Suppressor macrophage treated with lipopolysaccharide for 1 hour (primary cell): ENCODE data around the gene PRIMPOL.

Source experiments
- DNase-seq, 3 donors: peaks; one replicate each; pipeline ENCODE4 v3.0.0-alpha.2; 2020 to 2022

PRIMPOL gene

GRCh38 chr4:184721254-184721653 lies 71.7 kb downstream of the PRIMPOL start:
- no peak for DNase-seq

GRCh38 chr4:184722798-184723197 lies 73.3 kb downstream of the PRIMPOL start:
- no peak for DNase-seq

DNA sequence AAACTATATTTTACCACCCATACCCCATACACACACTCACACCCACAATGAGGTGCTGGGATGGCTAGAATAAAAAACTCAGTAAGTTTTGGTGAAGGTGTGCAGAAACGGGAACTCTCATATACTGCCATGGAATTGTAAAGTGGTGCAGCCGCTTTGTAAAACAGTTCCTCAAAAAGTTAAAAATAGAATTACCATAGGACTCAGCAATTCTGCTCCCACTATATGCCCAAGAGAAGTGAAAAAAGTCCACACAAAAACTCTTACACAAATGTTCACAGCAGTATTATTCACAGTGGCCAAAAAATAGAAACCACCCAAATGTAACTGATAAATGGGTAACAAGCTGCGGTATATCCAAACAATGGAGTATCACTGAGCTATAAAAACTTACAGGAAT lies 77.9 kb downstream of the PRIMPOL start:
- peak in 2 of 3 donors; percentile 56 to 67 for DNase-seq

DNA sequence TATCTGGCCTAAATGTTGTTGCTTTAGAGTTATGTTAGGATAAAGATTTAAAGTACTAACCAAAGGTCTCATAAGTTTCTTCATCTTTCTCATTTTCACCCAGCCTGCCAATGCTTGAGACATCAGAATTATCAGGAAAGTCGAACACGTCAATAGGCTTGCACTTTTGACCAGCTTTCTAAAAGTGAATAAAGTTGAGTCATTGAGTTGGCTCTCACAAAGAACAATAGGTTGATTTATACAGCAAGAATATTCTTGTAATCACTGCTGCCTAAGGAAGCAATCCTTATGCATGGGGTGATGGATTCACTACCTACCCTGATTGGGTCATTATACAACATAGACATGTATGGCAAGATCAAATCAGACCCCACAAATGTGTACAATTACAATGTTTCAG lies 79.3 kb downstream of the PRIMPOL start:
- DNase-seq = no peak

GRCh38 chr4:184729946-184730345 lies 80.4 kb downstream of the PRIMPOL start:
- DNase-seq = no peak

DNA sequence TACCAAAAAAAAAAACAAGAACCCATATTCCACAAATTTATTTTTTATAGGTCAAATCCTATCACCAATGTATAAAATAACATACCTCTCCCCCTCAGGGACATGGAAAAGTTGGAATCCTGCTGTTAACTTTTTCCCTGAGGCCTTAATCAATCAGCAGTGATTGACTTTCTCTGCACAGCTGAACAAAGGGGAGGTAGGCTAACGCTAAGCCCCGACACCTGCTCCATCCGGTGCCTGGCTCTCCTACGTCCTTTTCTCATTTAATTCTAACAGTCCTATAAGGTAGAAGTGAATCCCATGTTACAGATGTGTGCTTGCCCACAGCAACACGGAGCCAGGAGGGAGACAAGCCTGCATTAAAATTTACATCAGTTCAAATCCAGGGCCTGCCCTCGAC lies 81.5 kb downstream of the PRIMPOL start:
- no peak for DNase-seq

GRCh38 chr4:184732126-184732525 lies 82.6 kb downstream of the PRIMPOL start:
- DNase-seq = peak; percentile 27 to 68 (median 57)

DNA sequence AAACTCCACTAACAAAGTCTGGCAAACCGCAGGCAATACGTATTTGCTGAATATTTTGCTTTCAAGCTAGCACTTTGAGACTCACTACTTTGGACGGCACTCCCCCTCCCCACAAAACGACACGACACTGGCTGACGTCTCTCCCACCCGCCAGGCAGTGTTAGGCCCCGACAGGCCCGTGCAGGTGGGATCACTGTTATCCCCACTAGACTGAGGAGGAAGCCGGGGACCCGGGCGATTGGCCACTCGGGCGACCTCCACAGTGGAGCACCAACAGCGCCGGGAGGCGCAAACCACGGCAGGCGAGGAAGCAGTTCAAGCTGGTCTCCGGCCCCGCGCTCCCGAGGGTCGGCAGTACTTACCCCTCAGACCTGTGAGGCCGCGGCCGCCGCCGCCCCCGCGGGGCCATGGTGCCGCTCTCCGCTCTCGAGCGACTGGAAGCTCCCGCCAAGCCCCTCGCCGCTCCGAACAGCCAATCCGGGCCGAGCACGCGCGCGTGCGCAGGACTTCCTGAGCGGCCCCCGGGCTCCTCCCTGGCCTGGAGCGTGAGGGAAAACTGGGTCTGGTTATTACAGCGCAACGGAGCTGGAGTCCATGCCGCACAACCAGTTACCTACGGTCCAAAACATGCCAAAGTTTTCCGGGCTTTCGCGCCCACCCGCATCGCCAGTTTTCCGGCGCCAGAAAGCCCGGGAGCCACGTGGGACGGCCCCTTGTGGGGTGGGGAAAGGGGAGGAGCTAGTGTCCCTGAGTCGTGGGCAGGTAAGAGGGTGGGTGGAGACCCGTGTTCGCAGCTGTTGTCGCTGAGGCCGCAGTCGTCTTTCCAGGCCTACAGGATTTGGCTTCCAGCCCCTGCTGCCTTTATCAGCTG lies 84.4 kb downstream of the PRIMPOL start, which contains the start of gene CENPU:
Gene CENPU (minus strand): TSS at position 443 of the 871 bp plus-strand sequence. CDS start 34 bp downstream, at position 409.
- peak; percentile 95 to 97 (median 96) for DNase-seq

DNA sequence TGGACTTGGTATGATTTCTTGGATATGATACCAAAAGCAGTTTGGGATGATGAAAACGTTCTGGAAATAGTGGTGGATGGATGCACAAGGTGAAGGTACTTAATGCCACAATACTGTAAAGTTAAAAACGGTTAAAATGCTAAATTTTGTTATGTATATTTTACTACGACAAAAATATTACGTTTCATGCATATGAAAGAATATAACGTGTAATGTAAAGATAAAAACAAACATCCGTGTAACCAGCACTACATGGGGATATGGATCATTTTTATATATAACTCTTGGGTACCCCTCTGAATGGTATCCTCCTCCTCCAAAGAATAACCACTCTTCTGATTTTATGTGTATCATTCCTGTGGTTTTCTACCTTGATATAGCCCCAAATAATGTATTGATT lies 85.2 kb downstream of the PRIMPOL start:
- peak in 1 of 3 donors; percentile 50 for DNase-seq

DNA sequence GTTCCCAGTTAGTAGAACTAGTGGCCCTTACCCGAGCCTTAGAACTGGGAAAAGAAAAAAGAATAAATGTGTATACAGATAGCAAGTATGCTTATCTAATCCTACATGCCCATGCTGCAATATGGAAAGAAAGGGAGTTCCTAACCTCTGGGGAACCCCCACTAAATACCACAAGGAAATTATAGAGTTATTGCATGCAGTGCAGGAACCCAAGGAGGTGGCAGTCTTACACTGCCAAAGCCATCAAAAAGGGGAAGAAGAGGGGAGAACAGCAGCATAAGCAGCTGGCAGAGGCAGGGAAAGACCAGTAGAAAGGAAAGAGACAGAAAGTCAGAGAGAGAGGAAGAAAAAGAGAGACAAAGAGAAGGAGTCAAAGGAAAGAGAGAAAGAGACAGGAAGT lies 90.0 kb downstream of the PRIMPOL start:
- DNase-seq = peak; percentile 60 to 77 (median 70)

- DNase-seq = peak; percentile 39 to 54 (median 53)
Measured at GRCh38 chr4:184740980-184741391, 91.4 kb downstream of the PRIMPOL start.

DNA sequence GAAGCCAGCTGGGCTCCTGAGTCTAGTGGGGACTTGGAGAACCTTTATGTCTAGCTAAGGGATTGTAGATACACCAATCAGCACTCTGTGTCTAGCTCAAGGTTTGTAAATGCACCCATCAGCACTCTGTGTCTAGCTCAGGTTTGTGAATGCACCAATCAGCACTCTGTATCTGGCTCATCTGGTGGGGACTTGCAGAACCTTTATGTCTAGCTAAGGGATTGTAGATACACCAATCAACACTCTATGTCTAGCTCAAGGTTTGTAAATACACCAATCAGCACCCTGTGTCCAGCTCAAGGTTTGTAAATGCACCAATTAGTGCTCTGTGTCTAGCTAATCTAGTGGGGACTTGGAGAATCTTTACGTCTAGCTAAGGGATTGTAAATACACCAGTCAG lies 92.1 kb downstream of the PRIMPOL start:
- DNase-seq = peak in 2 of 3 donors; percentile 48 to 58

- DNase-seq = peak in 2 of 3 donors; percentile 46 to 67
Measured at GRCh38 chr4:184743650-184744049, 94.1 kb downstream of the PRIMPOL start.

GRCh38 chr4:184744236-184744635 lies 94.7 kb downstream of the PRIMPOL start:
- DNase-seq = peak in 2 of 3 donors; percentile 42 to 56
